Measurements from ENCODE around the gene ZFY.

Gene ZFY

GRCh38 chrY:2913066-2913815, 21.9 kb upstream of the ZFY start:
- TF ChIP-seq, protein P1, sequence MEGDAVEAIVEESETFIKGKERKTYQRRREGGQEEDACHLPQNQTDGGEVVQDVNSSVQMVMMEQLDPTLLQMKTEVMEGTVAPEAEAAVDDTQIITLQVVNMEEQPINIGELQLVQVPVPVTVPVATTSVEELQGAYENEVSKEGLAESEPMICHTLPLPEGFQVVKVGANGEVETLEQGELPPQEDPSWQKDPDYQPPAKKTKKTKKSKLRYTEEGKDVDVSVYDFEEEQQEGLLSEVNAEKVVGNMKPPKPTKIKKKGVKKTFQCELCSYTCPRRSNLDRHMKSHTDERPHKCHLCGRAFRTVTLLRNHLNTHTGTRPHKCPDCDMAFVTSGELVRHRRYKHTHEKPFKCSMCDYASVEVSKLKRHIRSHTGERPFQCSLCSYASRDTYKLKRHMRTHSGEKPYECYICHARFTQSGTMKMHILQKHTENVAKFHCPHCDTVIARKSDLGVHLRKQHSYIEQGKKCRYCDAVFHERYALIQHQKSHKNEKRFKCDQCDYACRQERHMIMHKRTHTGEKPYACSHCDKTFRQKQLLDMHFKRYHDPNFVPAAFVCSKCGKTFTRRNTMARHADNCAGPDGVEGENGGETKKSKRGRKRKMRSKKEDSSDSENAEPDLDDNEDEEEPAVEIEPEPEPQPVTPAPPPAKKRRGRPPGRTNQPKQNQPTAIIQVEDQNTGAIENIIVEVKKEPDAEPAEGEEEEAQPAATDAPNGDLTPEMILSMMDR (IDR thresholded peaks at IDR 0.05) = no peak
- DNase-seq (ENCODE audit: low spot score) = no peak
- no peak overlapping the region for H3K27ac ChIP-seq
- no peak overlapping the region for H3K4me3 ChIP-seq

GRCh38 chrY:2934078-2934477, 1.1 kb upstream of the ZFY start:
- no peak overlapping the region for H3K27ac ChIP-seq
- H3K4me3 ChIP-seq = no peak overlapping the region
- TF ChIP-seq, protein P1 (IDR thresholded peaks at IDR 0.05) = no peak

DNA sequence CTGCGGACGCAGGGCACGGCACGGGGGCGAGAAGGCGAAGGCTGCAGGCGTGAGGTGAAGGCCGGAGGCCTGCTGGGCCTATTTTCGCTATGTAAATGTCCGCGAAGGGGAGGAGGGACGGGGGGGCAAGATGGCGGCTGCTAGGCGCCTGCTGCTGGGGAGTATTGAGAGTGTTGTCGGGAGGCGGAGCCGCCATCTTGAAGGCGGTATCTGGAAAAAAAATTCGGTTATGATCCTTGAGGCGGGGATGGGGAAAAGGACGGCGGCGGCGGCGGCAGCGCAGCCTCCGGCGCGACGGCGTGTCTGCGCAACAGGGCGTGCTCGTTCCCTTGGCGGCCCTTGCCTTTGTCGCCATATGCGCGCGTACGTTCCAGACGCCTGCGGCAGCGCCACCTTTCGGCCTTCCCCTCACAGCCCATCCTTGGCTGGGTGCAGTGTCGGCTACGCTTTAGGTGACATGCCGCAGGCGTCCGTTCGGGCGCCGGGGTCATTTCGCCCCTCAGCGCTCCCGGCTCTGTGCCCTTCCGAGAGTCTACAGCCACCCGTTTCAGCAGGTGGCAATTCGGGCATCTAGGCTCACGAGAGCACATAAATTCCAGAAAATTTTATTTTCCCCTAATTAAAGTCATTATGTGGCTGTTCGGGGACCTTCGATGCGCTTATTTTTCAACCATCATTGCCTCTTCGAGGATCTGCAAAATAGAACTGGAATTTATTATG, 695 bp downstream of the ZFY start:
- Histone ChIP-seq H3K4me3 (no peak overlapping the region), H3K27ac (no peak overlapping the region)
- TF ChIP-seq, protein P1 (IDR thresholded peaks at IDR 0.05) = no peak
- no peak for DNase-seq (ENCODE audit: low spot score)

More at GRCh38 chrY:2934078-2934477, 1.1 kb upstream of the ZFY start:
- no peak for DNase-seq (ENCODE audit: low spot score)

DNA sequence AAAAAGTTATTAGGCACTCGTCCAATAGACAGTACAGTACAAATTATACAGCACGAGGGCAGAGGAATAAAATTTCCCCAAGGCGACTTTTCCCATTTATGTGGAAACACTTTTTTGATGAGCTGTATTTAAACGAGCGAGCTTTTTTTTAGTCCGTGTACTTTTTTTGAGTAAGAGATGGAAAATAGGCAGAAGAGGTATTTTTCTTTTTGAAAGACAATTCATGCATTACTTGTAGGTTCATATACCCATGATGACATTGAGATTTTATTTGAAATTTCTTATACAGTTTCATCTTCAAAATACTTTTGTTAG, 1.2 kb downstream of the ZFY start:
- no peak overlapping the region for H3K4me3 ChIP-seq
- no peak overlapping the region for H3K27ac ChIP-seq
- DNase-seq (ENCODE audit: low spot score) = no peak
- TF ChIP-seq, protein P1 (IDR thresholded peaks at IDR 0.05) = no peak

- no peak for DNase-seq (ENCODE audit: low spot score)
- TF ChIP-seq, protein P1 (IDR thresholded peaks at IDR 0.05) = no peak
- Histone ChIP-seq H3K4me3 (no peak overlapping the region), H3K27ac (no peak overlapping the region)
These were observed 2.0 kb downstream of the ZFY start for GRCh38 chrY:2937149-2937548.

GRCh38 chrY:2949590-2950252, 14.5 kb downstream of the ZFY start:
- Histone ChIP-seq H3K4me3 (no peak overlapping the region), H3K27ac (no peak overlapping the region)
- DNase-seq (ENCODE audit: low spot score) = no peak
- TF ChIP-seq, protein P1 (IDR thresholded peaks at IDR 0.05) = no peak

Measured in coronary artery (tissue), 2 donors.